Measurements from ENCODE around the gene HCN3.
"Not testable (repeated sequence)": the region's sequence is repeated elsewhere in the genome, so short reads cannot be mapped to it uniquely, and the experiment has no call there.

HCN3 gene

GRCh38 chr1:155277070-155277901 lies at the start of gene HCN3:
Gene HCN3 (plus strand): TSS chr1:155277463. CDS start chr1:155277591, 128 bp downstream.
- DNase-seq (ENCODE audit: low read depth, low spot score), result peak; percentile 99

DNA sequence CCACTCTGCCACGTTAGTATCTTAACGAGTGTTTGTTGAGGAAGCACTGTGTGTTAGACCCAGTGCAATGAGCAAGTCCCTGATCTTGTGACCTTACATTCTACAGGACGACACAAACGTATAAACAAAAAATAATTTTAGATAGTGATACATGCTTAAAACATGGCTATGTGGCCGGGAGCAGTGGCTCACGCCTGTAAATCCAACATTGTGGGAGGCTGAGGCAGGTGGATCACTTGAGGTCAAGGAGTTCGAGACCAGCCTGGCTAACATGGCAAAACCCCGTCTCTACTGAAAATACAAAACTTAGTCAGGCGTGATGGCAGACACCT lies 49.2 kb upstream of the HCN3 start:
- DNase-seq (ENCODE audit: low read depth, low spot score), result no peak

GRCh38 chr1:155231302-155231701 lies 46.0 kb upstream of the HCN3 start:
- DNase-seq (ENCODE audit: low read depth, low spot score), result not testable (repeated sequence)

DNA sequence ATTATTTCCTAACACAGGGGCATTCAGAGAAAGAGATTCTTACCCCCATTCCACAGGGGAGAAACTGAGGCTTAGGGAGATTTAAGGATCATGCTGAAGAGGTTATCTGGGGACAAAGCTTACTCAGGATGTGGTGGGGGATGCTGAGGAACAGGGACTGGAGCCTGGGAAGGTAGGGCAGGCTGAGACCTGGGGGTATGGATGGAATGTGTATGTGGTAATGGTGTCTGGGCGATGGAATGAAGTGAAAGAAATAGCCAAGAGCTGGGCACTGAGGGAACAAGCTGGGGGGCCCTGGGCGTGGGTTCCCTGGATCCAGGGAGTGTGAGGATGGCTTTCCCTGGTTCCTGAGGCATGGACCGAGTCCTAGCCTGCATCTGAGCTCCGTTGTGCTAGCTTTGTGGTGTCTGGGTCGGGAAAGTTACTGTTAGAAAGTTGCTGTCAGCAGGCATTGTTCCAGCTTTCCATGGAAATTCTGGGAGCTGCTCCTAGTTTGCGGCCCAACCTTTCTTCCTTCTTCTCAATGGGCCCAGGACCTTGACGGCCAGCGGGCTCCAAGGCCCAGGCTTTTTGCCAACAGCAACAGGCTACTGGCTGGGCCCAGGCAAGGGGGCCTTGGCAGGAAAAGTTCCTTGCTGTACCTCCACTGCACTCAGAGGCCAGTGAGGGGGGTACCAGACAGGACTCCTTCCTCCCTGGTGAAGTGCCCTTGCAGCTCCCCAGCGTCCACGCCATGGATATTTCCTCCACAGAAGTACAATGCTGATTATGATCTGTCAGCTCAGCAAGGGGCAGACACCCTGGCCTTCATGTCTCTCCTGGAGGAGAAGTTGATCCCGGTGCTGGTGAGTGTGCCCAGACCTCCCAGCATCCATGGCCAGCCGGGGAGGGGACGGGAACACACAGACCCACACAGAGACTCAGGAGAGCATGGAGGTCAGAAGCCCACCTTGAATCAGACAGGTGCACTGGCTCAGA lies 45.0 kb upstream of the HCN3 start:
- DNase-seq (ENCODE audit: low read depth, low spot score), result peak; percentile 95

DNA sequence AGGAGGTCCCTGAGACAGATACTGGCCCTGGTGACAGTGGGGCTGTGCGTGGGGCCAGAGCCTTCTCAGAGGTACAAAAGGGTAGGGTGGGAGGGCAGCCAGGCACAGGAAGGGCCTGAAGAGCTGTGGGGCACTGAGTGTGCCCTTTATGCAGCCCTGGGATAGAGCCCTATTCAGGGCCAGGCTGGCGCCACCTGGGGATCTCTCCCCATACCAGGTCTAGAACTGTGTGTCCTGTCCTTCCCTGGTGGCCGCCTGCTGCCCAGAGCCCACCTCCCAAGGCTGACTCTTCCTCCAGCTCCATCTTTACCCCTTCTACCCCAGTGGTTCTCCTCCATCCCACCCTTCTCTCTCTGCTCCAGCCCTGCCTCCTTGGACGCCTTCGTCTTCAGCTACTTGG lies 43.8 kb upstream of the HCN3 start:
- DNase-seq (ENCODE audit: low read depth, low spot score), result not testable (repeated sequence)

GRCh38 chr1:155235375-155235774 lies 41.9 kb upstream of the HCN3 start:
- DNase-seq (ENCODE audit: low read depth, low spot score), result not testable (repeated sequence)

DNA sequence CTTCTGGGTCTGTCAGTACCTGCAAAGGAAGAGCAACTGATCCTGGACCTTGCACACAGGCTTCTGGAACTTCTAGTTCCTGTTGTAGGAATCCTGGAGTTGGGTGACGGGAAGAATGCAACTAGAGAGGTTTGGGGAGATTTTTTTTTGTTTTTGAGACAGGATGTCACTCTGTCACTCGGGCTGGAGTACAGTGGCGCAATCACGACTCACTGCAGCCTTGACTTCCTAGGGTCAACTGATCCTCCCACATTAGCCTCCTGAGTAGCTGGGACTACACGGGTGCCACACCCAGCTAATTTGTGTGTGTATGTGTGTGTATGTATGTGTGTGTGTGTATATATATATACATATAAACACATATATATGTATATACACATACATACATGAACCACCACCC lies 40.8 kb upstream of the HCN3 start:
- DNase-seq (ENCODE audit: low read depth, low spot score), result no peak

- peak; percentile 83 for DNase-seq (ENCODE audit: low read depth, low spot score)
These were observed 36.1 kb upstream of the HCN3 start for GRCh38 chr1:155241069-155241679.

- DNase-seq (ENCODE audit: low read depth, low spot score), result no peak
These were observed 35.4 kb upstream of the HCN3 start for GRCh38 chr1:155241841-155242264.

GRCh38 chr1:155242805-155243358 lies 34.4 kb upstream of the HCN3 start:
- no peak for DNase-seq (ENCODE audit: low read depth, low spot score)

GRCh38 chr1:155244368-155245162 lies 32.7 kb upstream of the HCN3 start:
- DNase-seq (ENCODE audit: low read depth, low spot score), result peak; percentile 99

DNA sequence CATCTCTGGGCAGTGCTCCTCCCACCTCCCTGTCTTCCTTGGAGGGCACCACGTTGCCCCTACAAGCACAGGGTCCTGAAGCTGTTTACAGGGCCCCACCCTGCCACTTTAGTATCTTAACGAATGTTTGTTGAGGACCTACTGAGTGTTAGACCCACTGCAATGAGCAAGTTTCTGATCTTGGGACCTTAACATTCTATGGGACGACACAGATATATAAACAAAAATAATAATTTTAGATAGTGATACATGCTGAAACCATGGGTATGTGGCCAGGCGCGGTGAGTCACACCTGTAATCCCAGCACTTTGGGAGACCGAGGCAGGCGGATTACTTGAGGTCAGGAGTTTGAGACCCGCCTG lies 32.1 kb upstream of the HCN3 start:
- DNase-seq (ENCODE audit: low read depth, low spot score), result no peak

- DNase-seq (ENCODE audit: low read depth, low spot score), result not testable (repeated sequence)
These were observed 30.5 kb upstream of the HCN3 start for GRCh38 chr1:155246796-155247195.

GRCh38 chr1:155247667-155248553 lies 29.4 kb upstream of the HCN3 start:
- DNase-seq (ENCODE audit: low read depth, low spot score), result no peak

DNA sequence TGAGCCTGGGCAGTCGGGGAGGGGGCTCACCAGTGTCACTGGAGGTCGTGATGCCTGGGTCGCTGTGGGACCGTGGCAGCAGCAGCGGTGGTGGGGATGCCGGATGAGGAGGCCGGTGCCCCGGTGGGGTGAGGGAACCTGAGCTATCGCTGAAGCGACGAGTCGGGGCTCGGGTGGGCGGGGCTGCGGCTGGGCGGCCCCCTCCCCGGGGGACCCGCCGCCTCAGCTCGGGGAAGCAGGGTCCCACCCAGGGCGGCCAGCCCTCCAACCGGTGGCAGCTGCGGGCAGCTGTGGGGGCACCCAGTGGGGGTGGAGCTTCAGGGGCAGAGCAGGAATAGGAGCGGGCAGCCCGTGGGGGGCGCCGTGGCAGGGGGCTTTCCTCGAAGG lies 27.0 kb upstream of the HCN3 start:
- DNase-seq (ENCODE audit: low read depth, low spot score), result no peak

DNA sequence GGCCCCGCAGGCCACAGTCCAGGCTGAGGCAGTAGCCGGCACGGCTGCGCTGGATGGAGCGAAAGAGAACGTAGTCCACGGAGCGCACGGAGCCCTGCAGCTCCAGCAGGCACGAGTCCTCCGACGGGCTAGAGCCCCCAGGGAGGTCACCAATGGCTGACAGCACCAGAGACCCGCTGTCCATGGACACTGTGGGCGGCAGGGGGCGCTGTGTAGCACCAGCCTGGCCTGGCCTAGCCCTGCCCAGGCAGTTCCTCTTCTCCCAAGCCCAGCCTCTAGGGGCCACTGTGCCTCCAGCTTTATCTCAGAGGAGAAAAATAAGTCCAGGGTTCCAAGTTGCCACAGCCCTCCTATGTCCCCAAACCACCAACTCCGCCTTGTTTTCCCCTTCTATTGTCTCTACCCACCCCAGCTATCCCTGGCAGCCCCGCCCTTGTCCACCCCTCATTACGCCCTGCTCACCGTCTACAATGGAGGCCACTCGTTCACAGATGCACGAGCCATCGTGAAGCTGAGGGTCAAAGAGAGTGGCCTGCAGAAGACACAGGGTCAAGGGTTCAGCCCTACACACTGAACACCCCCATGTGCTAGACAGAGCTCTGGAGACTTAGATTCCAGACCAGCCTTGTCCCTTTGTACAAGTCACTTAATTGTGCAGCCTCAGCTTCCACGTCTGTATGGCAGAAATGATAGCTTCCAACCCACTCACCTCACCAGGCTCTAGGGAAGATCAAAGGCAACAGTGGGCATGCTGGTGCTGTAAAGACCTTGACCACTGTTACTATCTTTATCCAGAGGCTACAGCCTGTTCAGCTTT lies 26.4 kb upstream of the HCN3 start:
- DNase-seq (ENCODE audit: low read depth, low spot score), result peak; percentile 97

DNA sequence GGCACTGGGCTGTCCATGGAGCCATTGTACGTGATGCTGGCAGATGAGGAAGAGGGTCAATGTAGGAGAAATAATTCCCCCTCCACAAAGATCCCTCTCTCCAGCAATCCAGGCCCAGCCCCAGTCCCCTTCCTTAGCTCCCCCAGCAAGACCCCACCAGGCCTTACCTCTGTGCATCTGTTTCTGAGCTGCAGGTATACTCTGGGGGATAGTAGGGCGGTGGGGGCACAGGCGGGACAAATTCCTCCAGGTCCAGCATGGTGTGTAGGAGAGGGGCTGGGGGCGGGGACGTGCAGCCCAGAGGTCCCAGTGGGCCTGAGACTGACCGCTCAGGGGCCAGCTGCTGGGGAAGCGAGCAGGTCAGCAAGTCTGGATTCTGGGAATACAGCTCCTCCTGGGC lies 25.7 kb upstream of the HCN3 start:
- no peak for DNase-seq (ENCODE audit: low read depth, low spot score)

GRCh38 chr1:155253208-155253607 lies 24.1 kb upstream of the HCN3 start:
- DNase-seq (ENCODE audit: low read depth, low spot score), result peak; percentile 28

DNA sequence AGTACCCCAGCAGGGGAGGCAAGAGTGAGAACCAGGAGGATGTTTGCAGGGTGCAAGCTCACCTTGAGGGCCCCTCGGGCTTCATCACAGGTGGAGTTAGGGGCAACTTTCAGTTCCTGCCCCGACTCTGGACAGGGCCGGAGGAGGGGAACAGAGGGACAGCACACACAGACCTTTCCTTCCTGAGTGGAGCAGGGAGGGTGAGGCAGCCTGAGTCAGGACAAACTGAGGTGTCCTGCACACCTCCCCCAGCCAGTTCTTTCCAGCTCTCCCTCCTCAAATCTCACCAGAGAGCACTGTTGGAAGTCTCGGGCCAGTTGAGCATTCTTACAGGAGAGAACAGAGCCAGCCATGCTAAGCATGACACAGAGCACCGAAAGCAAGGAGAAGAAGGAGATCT lies 23.5 kb upstream of the HCN3 start:
- DNase-seq (ENCODE audit: low read depth, low spot score), result peak; percentile 34

Data from astrocyte of the hippocampus (primary cell).